NCI-H82 (cell line): ENCODE measurements around the gene MTHFD1L.
"Not testable (repeated sequence)": the region's sequence is repeated elsewhere in the genome, so short reads cannot be mapped to it uniquely, and the experiment has no call there.

Experiments
- DNase-seq: peaks from one replicate; lab custom pipeline; 2025; lab: John Stamatoyannopoulos, UW

The MTHFD1L gene

DNA sequence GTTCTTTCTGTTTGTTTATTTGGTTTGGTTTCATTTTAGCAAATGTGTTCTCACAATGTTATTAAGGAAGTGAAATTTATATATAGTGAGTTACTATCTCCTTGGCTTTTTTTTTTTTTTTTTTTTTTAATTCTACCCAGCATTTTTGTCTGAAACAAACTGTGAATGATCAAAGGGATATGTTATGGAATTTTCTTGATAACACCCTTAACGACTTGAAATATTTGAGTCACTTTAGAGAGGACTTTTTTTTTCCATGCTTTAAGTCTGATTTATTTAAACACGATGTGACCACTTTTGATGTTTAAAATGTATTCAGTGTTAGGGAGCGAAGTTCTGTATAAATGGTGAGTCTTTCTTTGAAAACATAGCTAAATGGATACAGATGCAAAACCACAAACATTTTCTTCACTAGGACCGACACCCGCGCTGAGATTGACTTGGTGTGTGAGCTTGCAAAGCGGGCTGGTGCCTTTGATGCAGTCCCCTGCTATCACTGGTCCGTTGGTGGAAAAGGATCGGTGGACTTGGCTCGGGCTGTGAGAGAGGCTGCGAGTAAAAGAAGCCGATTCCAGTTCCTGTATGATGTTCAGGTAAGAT, 149.7 kb downstream of the MTHFD1L start:
- DNase-seq: no peak

DNA sequence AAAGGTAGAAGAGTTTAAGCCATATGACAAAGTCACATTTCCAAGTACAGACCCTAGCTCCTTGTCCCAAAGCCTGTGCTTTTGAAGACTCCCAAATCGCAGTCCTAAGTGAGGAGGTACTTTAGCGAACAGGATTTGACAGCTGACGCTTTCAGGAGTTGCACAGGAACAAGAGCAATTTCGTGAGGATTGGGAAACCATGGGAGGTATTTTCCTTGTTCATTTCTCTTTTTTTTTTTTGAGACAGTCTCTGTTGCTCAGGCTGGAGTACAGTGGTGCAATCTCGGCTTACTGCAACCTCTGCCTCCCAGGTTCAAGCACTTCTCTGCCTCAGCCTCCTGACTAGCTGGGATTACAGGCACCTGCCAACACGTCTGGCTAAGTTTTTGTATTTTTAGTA, 150.6 kb downstream of the MTHFD1L start:
- DNase-seq: no peak

DNA sequence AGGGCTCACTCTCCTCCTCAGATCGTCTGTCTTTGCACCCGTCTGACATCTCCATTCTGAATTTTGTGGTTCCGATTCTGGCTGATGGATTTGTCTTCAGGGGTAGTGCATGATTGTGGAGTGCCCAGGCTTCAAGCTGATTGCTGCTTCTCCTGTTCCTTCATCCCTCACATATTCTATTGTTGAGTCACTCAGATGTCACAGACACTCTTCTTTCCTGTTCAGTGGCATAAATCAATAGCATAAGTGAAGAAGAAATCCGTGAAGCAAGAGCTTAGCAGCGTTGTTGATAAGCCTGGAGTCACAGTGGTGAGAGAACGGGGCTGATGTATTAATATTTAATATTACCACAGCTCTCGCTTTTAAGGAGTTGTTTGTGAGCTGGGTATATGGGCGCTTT, 152.5 kb downstream of the MTHFD1L start:
- no peak for DNase-seq

DNA sequence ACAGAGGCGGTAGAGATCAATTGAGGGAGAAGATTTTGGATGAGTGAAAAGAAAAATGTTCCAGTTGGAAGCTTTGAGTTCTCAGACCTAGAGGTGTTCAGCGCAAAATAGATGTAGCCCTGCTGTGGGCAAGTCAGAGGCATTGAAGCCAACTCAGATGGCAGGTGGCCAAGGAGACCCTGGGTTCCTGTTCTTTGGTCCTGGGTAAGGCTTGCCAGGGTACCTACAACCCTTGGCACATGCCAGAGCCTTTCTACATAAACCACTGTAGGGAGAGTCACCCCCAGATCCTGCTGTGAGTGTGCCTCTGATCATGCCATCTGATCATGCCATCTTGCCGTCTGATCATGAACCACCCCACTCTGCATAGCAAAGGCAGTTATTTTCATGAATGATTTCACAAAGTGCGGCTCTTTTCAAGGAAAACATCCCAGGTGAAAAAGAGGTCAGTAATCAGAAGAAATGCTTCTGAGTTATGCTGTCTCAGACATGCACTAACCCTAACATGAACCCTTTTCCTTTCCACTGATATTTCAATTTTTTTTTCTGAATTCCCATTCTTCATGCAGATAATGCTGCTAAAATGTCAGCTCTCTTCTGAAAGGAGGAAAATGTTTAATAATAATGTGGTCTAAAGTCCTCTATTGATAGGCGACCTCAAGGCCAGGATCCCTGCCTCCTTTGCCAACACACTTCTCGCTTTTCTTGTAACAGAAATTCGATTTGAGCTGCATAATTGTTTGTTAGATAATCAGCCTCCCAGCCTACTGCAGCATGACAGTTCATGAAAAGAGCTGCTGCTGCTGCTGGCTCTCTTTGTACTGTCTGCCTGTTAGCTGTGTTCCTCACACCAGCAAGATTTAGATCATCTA, 153.6 kb downstream of the MTHFD1L start:
- DNase-seq: no peak

DNA sequence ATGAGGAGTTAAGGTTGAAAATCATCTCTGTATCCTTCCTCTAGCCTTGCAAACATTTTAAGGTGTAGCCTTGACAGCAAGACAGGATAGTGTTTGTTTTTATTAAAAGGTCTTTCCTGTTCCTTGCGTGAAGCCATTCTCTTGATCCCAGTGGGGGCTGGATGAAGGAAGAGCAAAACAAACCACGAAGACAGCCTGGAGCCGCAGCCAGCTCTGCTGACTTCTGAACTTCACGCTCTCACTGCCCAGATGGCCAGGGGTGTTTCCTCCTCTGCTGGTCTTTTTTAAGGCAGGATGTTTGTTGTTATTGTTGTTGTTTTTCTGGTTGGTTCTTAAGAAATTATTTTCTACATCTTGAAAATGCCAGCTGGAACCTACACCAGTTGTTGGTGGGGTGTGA, 156.4 kb downstream of the MTHFD1L start:
- DNase-seq: no peak

DNA sequence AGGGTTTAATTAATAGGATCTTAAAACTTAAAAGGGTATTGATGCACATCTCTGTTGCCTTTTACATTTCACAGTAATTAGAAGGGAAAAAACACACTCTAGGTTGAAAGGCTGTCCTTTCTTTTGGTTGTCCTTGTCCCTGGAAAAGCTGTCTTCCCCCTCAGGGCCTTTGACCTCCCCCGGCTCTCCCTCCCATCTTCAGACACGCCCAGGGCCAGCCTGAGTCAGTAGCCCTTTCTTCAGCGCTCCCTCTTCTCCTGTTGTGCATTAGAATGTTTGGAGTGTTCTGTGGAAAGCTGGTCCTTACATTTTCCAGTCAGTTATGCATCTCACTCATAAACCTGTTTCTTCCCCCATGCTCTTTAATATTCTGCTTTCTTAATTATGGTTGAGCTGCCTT, 157.0 kb downstream of the MTHFD1L start:
- no peak for DNase-seq

DNA sequence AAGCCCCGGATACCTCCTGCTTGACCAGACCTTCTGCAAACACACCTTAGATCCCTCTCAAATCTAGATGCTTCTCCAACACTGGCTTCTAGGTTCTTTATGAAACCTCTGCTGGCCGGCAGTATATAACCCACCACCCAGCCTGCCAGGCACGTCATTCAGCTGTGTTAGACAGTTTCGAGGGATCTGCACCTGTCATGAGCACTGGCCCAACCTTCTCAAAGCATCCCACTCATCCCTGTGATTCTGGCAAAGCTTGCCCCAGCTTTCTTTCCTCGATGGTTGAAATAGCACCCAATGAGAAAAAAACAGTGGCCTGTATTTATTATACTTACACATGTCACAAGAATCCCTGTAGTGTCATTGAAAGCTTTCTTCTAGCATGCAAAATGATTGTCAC, 157.8 kb downstream of the MTHFD1L start:
- no peak for DNase-seq

DNA sequence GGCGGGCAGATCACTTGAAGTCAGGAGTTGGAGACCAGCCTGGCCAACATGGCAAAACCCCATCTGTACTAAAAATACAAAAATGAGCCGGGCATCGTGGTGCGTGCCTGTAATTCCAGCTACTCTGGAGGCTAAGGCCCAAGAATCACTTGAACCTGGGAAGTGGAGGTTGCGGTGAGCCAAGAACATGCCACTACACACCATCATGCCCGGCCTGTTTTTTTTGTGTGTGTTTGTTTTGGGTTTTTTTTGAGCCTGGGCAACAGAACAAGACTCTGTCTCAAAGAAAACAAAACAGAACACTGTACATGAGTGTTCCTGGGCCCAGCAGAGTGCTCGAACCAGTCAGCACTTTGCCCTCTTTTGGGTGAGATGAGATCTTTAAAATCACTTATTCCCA, 159.1 kb downstream of the MTHFD1L start:
- DNase-seq: no peak

DNA sequence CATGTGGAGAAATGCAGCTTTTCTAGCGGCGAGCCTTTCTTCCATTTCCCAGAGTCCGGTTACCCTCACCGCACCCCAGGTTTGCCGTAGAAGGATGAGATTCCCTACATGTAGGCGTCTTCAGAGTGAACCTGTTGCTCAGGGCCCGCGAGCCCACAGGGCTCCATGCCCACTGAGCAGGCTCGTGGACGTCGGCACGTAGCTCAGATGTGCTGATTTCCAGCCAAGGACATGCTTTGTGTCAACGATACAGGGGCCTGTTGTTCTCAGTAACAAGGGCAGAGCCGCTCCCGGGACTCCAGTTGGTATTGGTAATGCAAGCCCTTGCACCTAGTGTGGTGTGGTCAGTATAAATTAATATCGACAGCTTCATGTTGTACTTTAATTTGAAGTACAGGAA, 159.6 kb downstream of the MTHFD1L start:
- no peak for DNase-seq

DNA sequence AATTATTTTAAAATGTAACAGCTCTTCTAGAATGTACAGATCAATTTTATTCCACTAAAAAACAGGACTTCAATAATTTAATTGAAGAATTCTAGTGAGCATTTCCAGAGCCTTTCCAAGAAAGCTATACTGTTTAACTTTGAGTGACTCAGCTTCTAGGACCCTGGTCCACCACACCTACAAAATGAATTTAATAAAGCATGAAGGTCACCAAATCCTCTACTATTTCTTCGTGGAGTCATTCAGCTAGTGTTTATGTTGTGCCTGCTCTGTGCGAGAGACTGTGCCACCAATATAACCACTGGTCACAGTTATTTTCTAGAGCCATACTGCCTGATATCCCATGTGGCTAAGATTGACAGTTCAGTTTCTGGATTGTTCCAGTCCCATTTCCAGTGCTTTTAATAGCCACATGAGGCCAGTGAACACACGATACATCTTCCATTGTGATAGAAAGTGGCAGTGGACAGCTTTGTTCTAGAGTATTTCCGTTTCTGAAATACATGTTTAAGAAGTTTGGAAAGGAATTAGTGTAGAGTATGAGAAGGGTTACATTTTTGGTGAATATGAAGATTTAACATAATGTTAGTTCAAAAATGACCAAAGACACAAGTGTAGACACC, 160.7 kb downstream of the MTHFD1L start:
- no peak for DNase-seq

DNA sequence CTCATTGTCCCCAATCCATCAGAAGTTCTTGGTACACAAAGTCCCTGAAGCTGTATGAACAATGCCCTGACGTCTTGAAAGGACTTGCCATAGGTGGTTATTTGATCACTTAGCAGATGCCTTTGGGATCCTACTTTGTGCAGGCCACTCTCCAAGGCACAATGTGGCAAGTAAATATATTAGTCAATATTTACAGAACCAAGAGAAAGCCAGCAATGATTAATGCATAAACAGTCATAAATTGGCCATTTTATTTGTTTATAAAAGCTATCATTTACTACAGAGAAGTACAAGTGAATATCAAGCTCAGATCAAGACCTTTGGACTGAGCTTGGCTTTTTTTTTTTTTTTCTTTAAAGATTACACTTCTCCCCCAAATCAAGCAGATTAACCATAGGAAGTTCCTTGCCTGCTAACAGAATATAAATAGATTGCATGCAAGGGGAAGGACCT, 161.8 kb downstream of the MTHFD1L start:
- no peak for DNase-seq

DNA sequence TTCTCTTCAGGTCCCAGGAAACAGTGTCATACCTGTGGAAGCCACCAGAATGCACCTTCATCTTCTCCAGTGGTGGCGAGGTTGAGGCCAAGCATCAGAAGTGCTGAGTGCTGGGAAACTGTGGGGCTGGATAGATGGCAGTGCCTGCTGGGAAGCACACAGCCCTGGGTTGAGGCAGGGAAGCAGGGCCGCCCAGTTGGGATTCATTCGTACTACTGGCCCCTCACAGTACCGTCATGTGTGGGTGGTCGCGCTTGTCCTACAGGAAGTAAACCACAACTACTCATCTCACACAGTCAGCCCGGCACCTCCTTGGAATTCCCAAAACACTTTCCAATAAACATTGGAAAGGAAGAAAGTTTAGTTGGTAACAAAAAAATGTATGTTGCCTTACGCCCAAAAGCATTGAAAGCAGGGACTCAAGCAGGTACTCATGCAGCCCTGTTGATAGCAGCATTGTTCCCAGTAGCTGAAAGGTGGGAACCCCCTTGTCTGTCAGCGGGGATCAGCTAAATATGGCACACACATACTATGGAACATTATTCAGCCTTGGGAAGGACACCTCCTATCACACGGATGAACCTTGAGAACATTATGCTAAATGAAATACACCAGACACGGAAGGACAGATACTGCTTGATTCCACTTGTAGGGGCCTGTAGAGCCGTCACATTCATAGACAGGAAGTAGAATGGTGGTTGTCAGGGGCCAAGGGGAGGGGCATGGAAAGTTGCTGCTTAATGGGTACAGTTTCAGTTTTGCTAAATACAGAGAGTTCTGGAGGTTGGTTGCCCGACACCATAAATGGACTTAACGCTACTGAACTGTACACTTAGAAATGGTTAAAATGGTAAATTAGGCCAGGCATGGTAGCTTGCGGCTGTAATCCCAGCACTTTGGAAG, 162.7 kb downstream of the MTHFD1L start:
- DNase-seq: no peak

DNA sequence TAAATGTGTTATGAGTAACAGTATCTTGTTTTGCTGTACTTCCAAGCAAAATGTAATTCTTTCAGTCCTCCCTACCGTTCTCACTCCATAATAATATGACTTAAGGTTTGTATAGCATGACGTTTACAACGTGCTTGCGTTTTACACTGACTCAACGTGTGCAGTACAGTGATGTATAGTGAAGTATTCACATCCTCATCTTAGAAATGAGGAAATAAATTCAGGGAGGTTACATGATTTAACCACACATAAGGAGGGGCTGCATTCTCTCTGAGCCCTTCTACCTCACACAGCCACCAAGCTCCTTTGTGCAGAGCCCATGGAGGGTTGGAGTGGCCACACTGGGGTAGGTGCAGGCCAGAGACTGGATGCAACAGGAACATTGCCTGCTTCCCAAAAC, 164.5 kb downstream of the MTHFD1L start:
- DNase-seq: no peak

DNA sequence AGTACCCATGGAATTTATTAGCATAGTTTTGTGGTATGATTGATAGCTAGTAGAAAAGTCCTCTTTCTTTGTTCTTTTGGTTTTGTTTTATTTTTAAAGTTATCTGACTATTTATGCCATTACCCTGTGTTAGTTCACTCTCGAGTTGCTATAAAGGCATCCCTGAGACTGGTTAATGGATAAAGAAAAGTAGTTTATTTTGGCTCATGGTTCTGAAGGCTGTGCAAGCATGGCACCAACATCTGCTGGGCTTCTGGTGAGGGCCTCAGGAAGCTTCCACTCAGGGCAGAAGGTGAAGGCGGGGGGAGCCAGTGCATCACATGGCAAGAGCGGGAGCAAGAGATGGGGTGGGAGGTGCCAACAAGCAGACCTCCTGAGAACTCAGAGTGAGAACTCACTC, 166.5 kb downstream of the MTHFD1L start:
- no peak for DNase-seq

DNA sequence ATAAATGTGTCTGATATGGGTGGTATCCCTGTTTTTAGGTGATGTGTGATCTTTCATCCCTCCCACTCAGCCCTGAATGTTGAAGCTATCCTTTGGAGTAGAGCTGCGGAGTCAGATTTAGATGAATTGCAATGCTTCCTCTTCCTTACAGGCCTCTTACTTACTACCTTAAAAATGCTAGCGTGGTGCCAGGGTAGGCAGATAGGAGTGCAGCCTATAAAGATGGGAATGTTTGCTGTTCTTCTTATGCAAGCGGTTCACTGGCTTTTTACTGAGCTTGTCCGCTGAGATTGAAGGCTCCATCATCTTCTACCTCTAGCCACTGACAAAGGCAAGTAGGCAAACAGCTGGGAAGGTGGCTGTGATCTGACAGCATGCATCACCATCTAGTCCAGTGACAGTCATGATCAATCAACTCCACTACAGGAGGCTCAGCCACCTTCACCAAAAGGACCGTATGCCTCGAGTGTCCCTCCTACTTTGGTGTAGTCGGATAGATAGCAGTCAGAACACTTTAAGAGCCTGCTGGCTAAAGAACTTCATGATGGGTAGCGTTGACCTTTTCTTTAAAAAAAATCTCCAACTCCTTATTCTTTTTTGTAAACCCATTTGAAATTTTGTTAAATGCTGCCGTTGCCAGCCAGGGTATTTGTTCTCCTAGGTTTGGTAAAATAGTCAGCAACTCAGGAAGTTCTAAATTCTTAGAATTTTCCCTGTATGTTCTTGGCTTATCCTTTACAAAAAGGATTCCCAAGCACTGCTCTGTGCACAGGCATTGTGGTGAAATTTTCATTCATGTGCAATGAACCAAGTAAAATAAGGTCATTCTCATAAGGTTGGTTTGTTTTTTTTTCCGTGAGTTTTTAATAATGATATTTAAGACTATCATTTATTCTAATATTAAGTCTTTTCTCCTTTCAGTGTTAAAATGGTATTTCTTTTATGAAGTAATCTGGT, 169.6 kb downstream of the MTHFD1L start:
- no peak for DNase-seq

DNA sequence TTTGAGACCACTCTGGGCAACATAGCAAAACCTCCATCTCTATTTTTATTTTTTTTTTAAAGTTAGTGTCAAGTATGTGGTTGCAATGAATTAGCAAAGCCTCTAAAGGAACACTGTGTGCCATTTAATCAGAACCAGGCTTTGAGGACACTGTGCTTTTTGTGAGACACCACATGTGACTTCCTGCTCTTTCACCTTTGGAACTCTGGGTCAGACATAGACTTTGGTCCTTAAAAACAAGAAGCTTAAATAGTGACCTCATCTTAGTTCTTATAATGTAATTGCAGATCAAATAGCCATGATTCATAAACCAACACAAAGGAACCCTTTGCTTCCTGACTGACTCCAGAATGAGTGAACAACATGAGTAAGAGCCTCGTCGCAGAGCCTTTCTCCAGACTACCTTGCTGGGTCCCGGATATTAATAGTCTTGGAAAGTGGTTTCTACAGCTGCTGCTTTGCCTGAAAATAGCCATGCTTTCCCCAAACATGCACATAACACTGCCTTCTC, 170.8 kb downstream of the MTHFD1L start:
- DNase-seq: not testable (repeated sequence)

DNA sequence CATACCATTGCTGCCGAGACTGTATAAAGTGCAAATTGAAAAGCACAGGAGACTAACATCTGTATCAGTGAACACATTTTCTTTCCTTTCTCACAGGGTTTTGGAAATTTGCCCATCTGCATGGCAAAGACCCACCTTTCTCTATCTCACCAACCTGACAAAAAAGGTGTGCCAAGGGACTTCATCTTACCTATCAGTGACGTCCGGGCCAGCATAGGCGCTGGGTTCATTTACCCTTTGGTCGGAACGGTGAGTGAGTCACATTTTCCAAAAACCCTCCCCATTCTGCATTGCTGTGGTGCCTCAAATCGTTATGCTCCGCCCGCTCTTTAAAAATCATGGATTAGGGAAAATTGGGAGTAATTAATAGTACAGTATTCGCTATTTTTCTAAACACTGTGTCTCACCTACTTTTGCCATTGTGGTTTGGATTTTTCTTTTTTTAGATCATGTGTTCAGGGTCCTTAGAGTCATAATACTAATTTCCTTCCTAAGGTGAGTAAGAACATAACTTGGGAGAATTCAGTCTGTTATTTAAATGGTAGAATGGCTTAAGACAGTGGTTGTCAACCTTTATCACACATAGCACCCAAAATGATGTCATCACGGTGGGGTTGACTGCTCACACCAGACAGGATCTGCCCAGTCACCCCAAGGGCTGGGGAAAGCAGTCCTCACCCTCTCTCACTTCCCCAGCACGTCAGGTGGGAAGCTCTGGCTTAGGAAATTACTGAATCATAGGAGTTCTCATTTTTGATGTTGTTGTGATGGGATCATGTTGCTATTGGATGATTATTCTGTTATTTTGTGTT, 171.6 kb downstream of the MTHFD1L start:
- DNase-seq: no peak

DNA sequence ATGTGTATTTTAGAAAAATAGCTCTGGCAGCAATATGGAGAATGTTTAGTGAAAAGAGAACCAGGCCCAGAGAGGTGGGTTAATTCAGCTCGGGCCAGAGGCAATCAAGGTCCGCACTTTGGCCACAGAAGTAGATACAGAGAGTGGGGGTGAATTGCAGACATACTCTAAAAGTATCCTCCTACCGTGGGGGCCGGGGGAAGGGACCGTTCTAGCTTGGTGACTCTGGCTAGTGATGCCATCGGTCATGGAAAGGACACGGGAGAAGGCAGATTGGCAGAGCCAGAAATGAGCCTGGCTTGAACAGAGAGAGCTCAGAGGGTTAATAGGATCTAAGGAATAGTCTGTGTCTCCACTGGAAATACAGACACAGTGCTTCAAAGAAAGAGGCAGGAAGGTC, 173.1 kb downstream of the MTHFD1L start:
- DNase-seq: no peak

DNA sequence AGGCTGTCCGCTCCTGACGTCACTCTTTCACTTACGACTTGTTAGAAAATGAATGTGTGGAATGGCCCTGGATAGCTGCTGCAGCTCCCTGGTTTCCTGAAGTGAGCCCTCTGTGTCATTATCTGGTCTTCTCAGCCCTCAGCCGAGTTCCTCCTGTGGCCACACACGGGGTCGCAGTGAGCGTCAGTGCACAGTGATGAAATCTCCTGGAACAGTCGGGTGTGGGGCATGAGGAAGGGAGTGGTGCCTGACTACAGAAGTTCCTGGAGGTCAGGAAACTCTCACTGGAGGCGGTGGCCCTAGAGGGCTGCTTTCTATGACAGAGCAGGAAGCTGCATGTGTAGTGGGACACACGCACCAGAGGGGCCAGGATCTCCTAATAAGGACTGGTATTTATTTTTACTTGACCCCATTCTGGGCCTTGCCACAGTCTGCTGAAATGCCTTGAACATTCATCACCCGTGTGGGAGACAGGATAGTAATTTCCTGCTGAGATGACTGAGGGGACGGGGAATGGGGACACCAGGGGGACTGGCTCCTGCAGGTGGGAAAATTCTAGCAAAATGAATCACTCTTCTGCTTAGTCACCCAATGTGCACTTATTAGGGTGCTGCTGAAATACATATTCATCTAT, 175.5 kb downstream of the MTHFD1L start:
- not testable (repeated sequence) for DNase-seq
